ENCODE results near the gene CRYAB. TPM values are rescaled to one million over a fixed set of nuclear protein-coding genes. Genes with fewer than 3 reads are reported as not detected.

Gene CRYAB
- total and polyA plus RNA-seq, 2 of the 4 experiments (the other 2 are of a cell fraction), result 6.5 to 19.5 TPM

GRCh38 chr11:111920908-111921307, 9.3 kb upstream of the CRYAB start:
- Histone ChIP-seq H2BK20ac (ENCODE audit: low read depth, low read length) (no peak overlapping the region), H2AFZ (replicated peaks; ENCODE audit: low read length, poor library complexity) (no peak overlapping the region), H3K4me1 (ENCODE audit: control insufficient read depth, insufficient read depth, low read length) (peaks cover 13% of the 10 kb centered on the region), H2BK15ac (ENCODE audit: low read depth, low read length) (peak overlapping the region; percentile 47; the same call in 1 of the 3 replicates), H3K18ac (ENCODE audit: low read depth, low read length) (no peak overlapping the region), H2AK5ac (ENCODE audit: low read depth, low read length) (no peak overlapping the region), H3K79me1 (ENCODE audit: low read depth in 1 of 2, low read length in 2 of 2) (peaks cover 0 to 3% of the 10 kb centered on the region in 2 experiments; a peak in 2 of 4 replicates), H4K8ac (ENCODE audit: low read depth in 2 of 2, low read length in 2 of 2) (no peak overlapping the region), H3K4ac (ENCODE audit: low read depth, low read length) (no peak overlapping the region), H2BK5ac (ENCODE audit: low read depth, low read length, poor library complexity, severe bottlenecking) (no peak overlapping the region), H3K56ac (ENCODE audit: extremely low read depth, insufficient read depth, low read length) (no peak overlapping the region), H3K14ac (replicated peaks; ENCODE audit: low read depth, low read length) (no peak overlapping the region), H3K36me3 (ENCODE audit: control insufficient read depth, insufficient read depth, low read length) (no peaks in the 10 kb centered on the region), H4K5ac (ENCODE audit: low read depth, low read length) (no peak overlapping the region), H3K27me3 (ENCODE audit: control insufficient read depth, insufficient read depth, low read length) (no peaks in the 10 kb centered on the region), H3K27ac (ENCODE audit: insufficient read depth, low read length) (no peak overlapping the region), H2BK120ac (ENCODE audit: low read depth, low read length) (no peak overlapping the region), H3K4me3 (ENCODE audit: insufficient read depth, low read depth, low read length) (no peak overlapping the region), H3K9ac (ENCODE audit: low read depth, low read length) (no peak overlapping the region), H2AK9ac (replicated peaks; ENCODE audit: low read depth, low read length, poor library complexity) (no peak overlapping the region), H4K91ac (ENCODE audit: insufficient read depth, low read depth, low read length) (no peak overlapping the region), H3K4me2 (ENCODE audit: low read depth, low read length) (no peak overlapping the region), H3K9me3 (ENCODE audit: control insufficient read depth, insufficient read depth, low read length) (no peaks in the 10 kb centered on the region), H3K23ac (ENCODE audit: low read depth, low read length) (no peak overlapping the region), H3K9me1 (ENCODE audit: insufficient read depth, low read length) (peaks cover 15% of the 10 kb centered on the region), H4K20me1 (ENCODE audit: insufficient read depth, low read length) (no peaks in the 10 kb centered on the region)
- ATAC-seq (ENCODE audit: low read depth), result no peak
- dilution Hi-C loops (cut with HindIII; ENCODE audit: low sequenced_read_pairs, unreplicated experiment), result no loop called here
- no TSS peak for BruUV-seq (replicated peaks)
- in situ Hi-C loops (cut with MboI; ENCODE audit: low sequenced_read_pairs), result loop anchor here (5.0 kb wide), 1 partner anchor 39 kb away; no protein-coding TSS in a partner anchor
- ChIA-PET POLR2A (ENCODE audit: unreplicated experiment) (no interaction called here), CTCF (no interaction called here)
- no peak for DNase-seq
- TF ChIP-seq USF2 (IDR thresholded peaks at IDR 0.05; ENCODE audit: low read depth, low read length) (no peak), FOS (IDR thresholded peaks at IDR 0.05; ENCODE audit: low read depth, low read length) (no peak), CHD1 (IDR thresholded peaks at IDR 0.05; ENCODE audit: low read depth, low read length) (no peak), CTCF (conservative IDR thresholded peaks at IDR 0.05; ENCODE audit: low read depth, low read length) (no peak), CEBPB (IDR thresholded peaks at IDR 0.05; ENCODE audit: low read depth, low read length) (no peak), MAFK (IDR thresholded peaks at IDR 0.05; ENCODE audit: low read depth, low read length) (no peak), RCOR1 (IDR thresholded peaks at IDR 0.05; ENCODE audit: insufficient replicate concordance, low read length) (no peak), RAD21 (IDR thresholded peaks at IDR 0.05; ENCODE audit: low read length) (no peak), BHLHE40 (IDR thresholded peaks at IDR 0.05; ENCODE audit: low read depth, low read length) (no peak), SMC3 (IDR thresholded peaks at IDR 0.05; ENCODE audit: low read depth, low read length) (no peak), ELK1 (IDR thresholded peaks at IDR 0.05; ENCODE audit: borderline replicate concordance, low read depth, low read length) (no peak)
- no CpG with 5 or more reads among the region's 2 CpGs for WGBS, 2 experiments (ENCODE audit: extremely low coverage in 2 of 2, insufficient read length in 1 of 2)
- intact Hi-C loops (cut with micrococcal nuclease), result no loop called here
